ENCODE measurements around the gene EPB42. TPM values are rescaled to one million over a fixed set of nuclear protein-coding genes. Genes with fewer than 3 reads are reported as not detected.
"Not testable (repeated sequence)": the region's sequence is repeated elsewhere in the genome, so short reads cannot be mapped to it uniquely, and the experiment has no call there.

The EPB42 gene
- total and polyA plus RNA-seq, 2 donors (not counting 1 experiment from before 2014, with no cell fraction given): not detected

DNA sequence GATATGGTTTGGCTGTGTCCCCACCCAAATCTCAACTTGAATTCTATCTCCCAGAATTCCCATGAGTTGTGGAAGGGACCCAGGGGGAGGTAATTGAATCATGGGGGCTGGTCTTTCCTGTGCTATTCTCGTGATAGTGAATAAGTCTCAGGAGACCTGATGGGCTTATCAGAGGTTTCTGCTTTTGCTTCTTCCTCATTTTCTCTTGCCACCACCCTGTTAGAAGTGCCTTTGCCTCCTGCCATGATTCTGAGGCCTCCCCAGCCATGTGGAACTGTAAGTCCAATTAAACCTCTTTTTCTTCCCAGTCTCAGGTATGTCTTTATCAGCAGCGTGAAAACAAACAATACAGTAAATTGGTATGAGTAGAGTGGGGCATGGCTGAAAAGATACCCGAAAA lies 23.0 kb downstream of the EPB42 start:
- H3K4me2 ChIP-seq (replicated peaks; ENCODE audit: low read depth, low read length, poor library complexity, severe bottlenecking); DNase-seq; POLR2A ChIA-PET; H3K4me3 Mint-ChIP-seq; H3K9me3 Mint-ChIP-seq (ENCODE audit: insufficient read depth); CTCF ChIA-PET; H3K27me3 Mint-ChIP-seq; H4K20me1 ChIP-seq (ENCODE audit: control insufficient read depth, insufficient read depth, low read length, poor library complexity, severe bottlenecking); H3K4me3 ChIP-seq (ENCODE audit: control extremely low read depth in 1 of 5, extremely low read depth in 1 of 5, insufficient read depth in 1 of 5, low read depth in 2 of 5, low read length in 4 of 5); H2AFZ ChIP-seq (ENCODE audit: insufficient read depth, low read depth, low read length, poor library complexity, severe bottlenecking); H3K9ac ChIP-seq (ENCODE audit: low read length); intact Hi-C loops (cut with micrococcal nuclease); H3K4me1 ChIP-seq (ENCODE audit: control insufficient read depth in 2 of 2, insufficient read depth in 2 of 2, low read length in 2 of 2); H3K9me3 ChIP-seq (ENCODE audit: control extremely low read depth in 1 of 3, control insufficient read depth in 2 of 3, insufficient read depth in 1 of 3, low read length in 2 of 3); H3K79me2 ChIP-seq (ENCODE audit: control insufficient read depth, insufficient read depth, low read length); ATAC-seq (ENCODE audit: low read depth); H3K27me3 ChIP-seq (replicated peaks in 1 of 4; ENCODE audit: control extremely low read depth in 1 of 4, control insufficient read depth in 3 of 4, insufficient read depth in 4 of 4, low read length in 3 of 4): not testable (repeated sequence)
- Mint-ChIP-seq H3K4me1 (peaks cover 14% of the 10 kb centered on the region), H3K27ac (peak overlapping the region; percentile 69)
- peaks cover 4 to 41% of the 10 kb centered on the region in 2 experiments for H3K36me3 ChIP-seq (replicated peaks in 1 of 2; ENCODE audit: control extremely low read depth in 1 of 2, control insufficient read depth in 1 of 2, extremely low read depth in 1 of 2, insufficient read depth in 2 of 2, low read length in 1 of 2)
- peak overlapping the region in 1 of 2 donors; percentile 50 for H3K27ac ChIP-seq (ENCODE audit: low read length in 2 of 2)
- 100% methylated on average over 1 of the region's 3 CpGs for WGBS (ENCODE audit: insufficient coverage)

DNA sequence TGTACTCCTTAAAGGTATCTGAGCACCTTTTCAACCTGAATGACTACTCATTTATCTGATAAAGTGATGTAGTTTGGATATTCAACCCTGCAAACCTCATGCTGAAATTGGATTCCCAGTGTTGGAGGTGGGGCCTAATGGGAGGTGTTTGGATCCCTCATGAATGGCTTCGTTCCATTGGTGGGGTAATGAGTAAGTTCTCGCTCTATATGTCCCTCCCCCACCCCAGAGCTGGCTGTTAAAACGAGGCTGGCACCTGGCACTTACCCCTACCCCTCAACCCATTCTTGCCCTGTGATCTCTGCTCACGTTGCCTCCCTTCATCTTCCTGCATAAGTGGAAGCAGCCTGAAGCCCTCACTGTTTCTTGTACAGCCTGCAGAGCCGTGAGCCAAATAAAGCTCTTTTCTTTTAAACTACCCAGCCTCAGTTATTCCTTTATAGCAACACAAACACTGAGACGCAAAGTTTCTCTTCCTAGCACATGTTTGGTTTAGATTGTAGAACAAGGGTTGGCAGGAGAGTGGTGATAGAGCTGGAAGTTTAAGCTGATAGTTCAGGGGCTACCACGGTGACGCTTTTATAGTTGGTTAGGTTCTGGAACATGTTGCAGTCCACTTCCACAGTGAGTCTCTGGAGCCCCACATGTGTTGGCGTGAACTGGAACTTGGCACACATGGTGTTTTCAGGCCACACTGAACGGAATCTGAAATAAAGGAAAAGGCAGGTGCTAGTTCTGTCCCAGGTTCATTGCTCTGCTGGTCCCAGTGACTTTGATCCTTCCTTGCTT lies 23.9 kb downstream of the EPB42 start:
- no peaks in the 10 kb centered on the region for H3K27me3 ChIP-seq (replicated peaks in 1 of 4; ENCODE audit: control extremely low read depth in 1 of 4, control insufficient read depth in 3 of 4, insufficient read depth in 4 of 4, low read length in 3 of 4)
- CTCF ChIA-PET: interaction anchor here (0.8 kb wide), 1 partner anchor 11 kb away, joined by 3 read pairs; no protein-coding TSS in a partner anchor

More for the DNA sequence above, 23.9 kb downstream of the EPB42 start:
- no peak overlapping the region for H3K4me3 Mint-ChIP-seq
- POLR2A ChIA-PET: no interaction called here
- Histone ChIP-seq H3K27ac (ENCODE audit: low read length in 2 of 2) (no peak overlapping the region), H3K4me3 (ENCODE audit: control extremely low read depth in 1 of 5, extremely low read depth in 1 of 5, insufficient read depth in 1 of 5, low read depth in 2 of 5, low read length in 4 of 5) (no peak overlapping the region), H3K9me3 (ENCODE audit: control extremely low read depth in 1 of 3, control insufficient read depth in 2 of 3, insufficient read depth in 1 of 3, low read length in 2 of 3) (peaks cover 0 to 10% (median 3%) of the 10 kb centered on the region in 3 donors), H3K4me2 (replicated peaks; ENCODE audit: low read depth, low read length, poor library complexity, severe bottlenecking) (no peak overlapping the region), H4K20me1 (ENCODE audit: control insufficient read depth, insufficient read depth, low read length, poor library complexity, severe bottlenecking) (peaks cover 9% of the 10 kb centered on the region), H3K79me2 (ENCODE audit: control insufficient read depth, insufficient read depth, low read length) (peaks cover 2% of the 10 kb centered on the region), H3K9ac (ENCODE audit: low read length) (no peak overlapping the region), H3K4me1 (ENCODE audit: control insufficient read depth in 2 of 2, insufficient read depth in 2 of 2, low read length in 2 of 2) (peaks cover 0 to 4% of the 10 kb centered on the region in 2 donors), H3K36me3 (replicated peaks in 1 of 2; ENCODE audit: control extremely low read depth in 1 of 2, control insufficient read depth in 1 of 2, extremely low read depth in 1 of 2, insufficient read depth in 2 of 2, low read length in 1 of 2) (peaks cover 7 to 49% of the 10 kb centered on the region in 2 experiments), H2AFZ (ENCODE audit: insufficient read depth, low read depth, low read length, poor library complexity, severe bottlenecking) (no peak overlapping the region)
- no peaks in the 10 kb centered on the region for H3K27me3 Mint-ChIP-seq
- H3K4me1 Mint-ChIP-seq: peaks cover 14% of the 10 kb centered on the region
- intact Hi-C loops (cut with micrococcal nuclease): no loop called here
- H3K9me3 Mint-ChIP-seq (ENCODE audit: insufficient read depth): peaks cover 7% of the 10 kb centered on the region
- TF ChIP-seq, protein P1, sequence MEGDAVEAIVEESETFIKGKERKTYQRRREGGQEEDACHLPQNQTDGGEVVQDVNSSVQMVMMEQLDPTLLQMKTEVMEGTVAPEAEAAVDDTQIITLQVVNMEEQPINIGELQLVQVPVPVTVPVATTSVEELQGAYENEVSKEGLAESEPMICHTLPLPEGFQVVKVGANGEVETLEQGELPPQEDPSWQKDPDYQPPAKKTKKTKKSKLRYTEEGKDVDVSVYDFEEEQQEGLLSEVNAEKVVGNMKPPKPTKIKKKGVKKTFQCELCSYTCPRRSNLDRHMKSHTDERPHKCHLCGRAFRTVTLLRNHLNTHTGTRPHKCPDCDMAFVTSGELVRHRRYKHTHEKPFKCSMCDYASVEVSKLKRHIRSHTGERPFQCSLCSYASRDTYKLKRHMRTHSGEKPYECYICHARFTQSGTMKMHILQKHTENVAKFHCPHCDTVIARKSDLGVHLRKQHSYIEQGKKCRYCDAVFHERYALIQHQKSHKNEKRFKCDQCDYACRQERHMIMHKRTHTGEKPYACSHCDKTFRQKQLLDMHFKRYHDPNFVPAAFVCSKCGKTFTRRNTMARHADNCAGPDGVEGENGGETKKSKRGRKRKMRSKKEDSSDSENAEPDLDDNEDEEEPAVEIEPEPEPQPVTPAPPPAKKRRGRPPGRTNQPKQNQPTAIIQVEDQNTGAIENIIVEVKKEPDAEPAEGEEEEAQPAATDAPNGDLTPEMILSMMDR (IDR thresholded peaks at IDR 0.05): no peak
- no peak for TF ChIP-seq EZH2 (IDR thresholded peaks at IDR 0.05; ENCODE audit: borderline replicate concordance, insufficient read depth, low read depth, low read length, poor library complexity, severe bottlenecking)
- DNase-seq (no peak), ATAC-seq (ENCODE audit: low read depth) (no peak)
- H3K27ac Mint-ChIP-seq: no peak overlapping the region
- 100% methylated on average over 7 of the region's 10 CpGs for WGBS (ENCODE audit: insufficient coverage)
